Measurements from ENCODE around the gene MPHOSPH10. TPM values are rescaled to one million over a fixed set of nuclear protein-coding genes. Genes with fewer than 3 reads are reported as not detected.
A peak's percentile ranks its signal among the peaks of the same experiment; 100 is the strongest.
"Not testable (repeated sequence)": the region's sequence is repeated elsewhere in the genome, so short reads cannot be mapped to it uniquely, and the experiment has no call there.

MPHOSPH10 gene
- total RNA-seq: 28.3 TPM
- polyA plus RNA-seq: 10 to 100 TPM; 18.0 to 23.1 (median 20.1) TPM

DNA sequence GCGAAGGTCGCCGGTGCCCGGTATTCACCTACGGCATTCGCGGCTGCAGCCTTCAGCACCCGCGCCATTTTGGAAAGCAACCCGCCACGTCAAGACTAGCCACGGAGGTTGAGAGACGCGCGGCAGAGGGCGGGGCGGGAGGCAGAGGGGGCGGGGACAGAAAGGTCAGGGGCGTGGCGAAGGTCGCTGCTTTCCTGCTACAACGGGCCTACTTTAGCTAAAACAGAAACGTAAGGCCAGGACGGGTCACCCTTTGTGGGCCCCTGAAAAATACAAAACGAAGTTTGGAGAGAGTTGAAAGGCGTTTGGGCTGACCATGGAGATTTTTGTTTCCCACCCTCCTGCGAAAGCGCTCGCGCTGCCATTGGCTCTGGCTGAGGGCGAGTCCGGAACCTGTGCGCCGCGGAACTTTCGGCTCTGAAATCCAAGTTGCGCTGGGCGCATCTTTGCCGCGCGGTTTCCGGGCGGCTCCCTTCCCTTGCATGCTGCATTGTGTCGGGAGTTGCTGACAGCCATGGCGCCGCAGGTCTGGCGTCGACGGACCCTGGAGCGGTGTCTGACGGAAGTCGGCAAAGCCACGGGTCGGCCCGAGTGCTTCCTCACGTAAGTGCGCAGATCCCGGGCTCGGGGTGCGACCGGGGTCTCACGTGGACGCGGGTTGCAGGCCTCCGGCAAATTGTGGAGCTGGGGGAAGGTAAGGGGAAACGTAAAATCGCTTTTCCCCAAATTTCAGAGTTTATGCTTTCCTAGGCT, at the start of gene MPHOSPH10, which contains the start of gene MCEE:
TSS of gene MPHOSPH10 (plus strand) at position 483 of the 753 bp plus-strand sequence. CDS start at position 515, 32 bp downstream.
TSS of gene MCEE (minus strand) at position 78 of the 753 bp plus-strand sequence. CDS start at position 68, 10 bp downstream.
- Mint-ChIP-seq H3K36me3 (peaks cover 6% of the 10 kb centered on the region), H3K9me3 (no peaks in the 10 kb centered on the region)

GRCh38 chr2:71082402-71083252, 47.8 kb upstream of the MPHOSPH10 start:
- Mint-ChIP-seq H3K9me3 (no peaks in the 10 kb centered on the region), H3K4me1 (peaks cover 0 to 14% (median 7%) of the 10 kb centered on the region in 4 donors), H3K27me3 (peaks cover 5% of the 10 kb centered on the region), H3K4me3 (no peak overlapping the region), H3K36me3 (peaks cover 11% of the 10 kb centered on the region), H3K27ac (peak overlapping the region in 1 of 3 donors; percentile 8)
- Histone ChIP-seq H3K4me3 (ENCODE audit: low read depth, low read length) (no peak overlapping the region), H3K4me1 (ENCODE audit: control insufficient read depth, insufficient read depth, low read length, poor library complexity, severe bottlenecking) (no peaks in the 10 kb centered on the region), H3K27me3 (ENCODE audit: control insufficient read depth, insufficient read depth, low read length) (no peaks in the 10 kb centered on the region), H3K36me3 (ENCODE audit: control insufficient read depth, insufficient read depth, low read length) (peaks cover 12% of the 10 kb centered on the region), H3K27ac (ENCODE audit: insufficient read depth, low read length, poor library complexity, severe bottlenecking) (no peak overlapping the region), H3K9me3 (ENCODE audit: control insufficient read depth in 2 of 2, low read length in 2 of 2) (no peaks in the 10 kb centered on the region)
- DNase-seq (no peak), ATAC-seq (ENCODE audit: low read depth in 2 of 2) (no peak)

More for the DNA sequence above, at the start of gene MPHOSPH10, which contains the start of gene MCEE:
- Histone ChIP-seq H3K9me3 (ENCODE audit: control insufficient read depth in 2 of 2, low read length in 2 of 2) (no peaks in the 10 kb centered on the region), H3K4me3 (ENCODE audit: low read depth, low read length) (peak within 1 kb of the TSS; percentile 94), H3K27ac (ENCODE audit: insufficient read depth, low read length, poor library complexity, severe bottlenecking) (peak within 1 kb of the TSS; percentile 88), H3K4me1 (ENCODE audit: control insufficient read depth, insufficient read depth, low read length, poor library complexity, severe bottlenecking) (peaks cover 44% of the 10 kb centered on the region), H3K36me3 (ENCODE audit: control insufficient read depth, insufficient read depth, low read length) (peaks cover 18% of the 10 kb centered on the region), H3K27me3 (ENCODE audit: control insufficient read depth, insufficient read depth, low read length) (no peaks in the 10 kb centered on the region)
- Mint-ChIP-seq H3K27me3 (no peaks in the 10 kb centered on the region), H3K27ac (peak within 1 kb of the TSS in 1 of 3 donors; percentile 99), H3K4me1 (peaks cover 5 to 29% (median 21%) of the 10 kb centered on the region in 4 donors), H3K4me3 (no peak within 1 kb of the TSS)
- peak; percentile 83 to 94 (median 90) for DNase-seq
- peak; percentile 91 to 92 for ATAC-seq (ENCODE audit: low read depth in 2 of 2)

- H3K27ac ChIP-seq (ENCODE audit: insufficient read depth, low read length, poor library complexity, severe bottlenecking); H3K9me3 Mint-ChIP-seq: not testable (repeated sequence)
Observed at GRCh38 chr2:71083297-71083696, 47.1 kb upstream of the MPHOSPH10 start.

DNA sequence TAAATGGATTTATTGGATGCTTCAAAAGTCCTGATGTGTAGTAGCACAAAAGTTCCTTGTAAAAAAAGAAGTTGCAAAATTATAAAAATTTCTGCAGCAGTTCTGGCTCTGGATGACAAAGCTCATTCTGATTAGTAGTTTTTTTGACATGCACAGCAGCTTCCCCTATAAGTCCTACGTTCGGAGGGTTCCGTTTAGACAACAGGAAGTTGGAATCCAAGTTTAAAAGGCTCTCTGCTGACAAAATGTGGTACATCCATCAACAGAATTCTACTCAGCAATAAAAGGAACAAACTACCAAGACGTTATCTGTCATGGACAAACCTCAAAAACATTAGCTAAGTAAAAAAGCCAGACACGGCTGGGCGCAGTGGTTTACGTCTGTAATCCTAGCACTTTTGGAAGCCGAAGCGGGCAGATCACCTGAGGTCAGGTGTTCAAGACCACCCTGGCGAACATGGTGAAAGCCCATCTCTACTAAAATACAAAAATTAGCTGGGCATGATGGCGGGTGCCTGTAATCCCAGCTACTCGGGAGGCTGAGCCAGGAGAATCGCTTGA, 46.6 kb upstream of the MPHOSPH10 start:
- H3K27me3 ChIP-seq (ENCODE audit: control insufficient read depth, insufficient read depth, low read length); H3K4me3 ChIP-seq (ENCODE audit: low read depth, low read length); H3K36me3 Mint-ChIP-seq; H3K9me3 ChIP-seq (ENCODE audit: control insufficient read depth in 2 of 2, low read length in 2 of 2); H3K27ac ChIP-seq (ENCODE audit: insufficient read depth, low read length, poor library complexity, severe bottlenecking); H3K36me3 ChIP-seq (ENCODE audit: control insufficient read depth, insufficient read depth, low read length); H3K4me1 ChIP-seq (ENCODE audit: control insufficient read depth, insufficient read depth, low read length, poor library complexity, severe bottlenecking); H3K9me3 Mint-ChIP-seq; DNase-seq: not testable (repeated sequence)
- Mint-ChIP-seq H3K4me1 (peaks cover 0 to 14% (median 7%) of the 10 kb centered on the region in 4 donors), H3K27ac (peak overlapping the region; percentile 38 to 88 (median 69)), H3K4me3 (peak overlapping the region in 2 of 4 donors; percentile 21 to 62), H3K27me3 (peaks cover 11% of the 10 kb centered on the region)
- peak in 1 of 2 donors; percentile 25 for ATAC-seq (ENCODE audit: low read depth in 2 of 2)

More at GRCh38 chr2:71083297-71083696, 47.1 kb upstream of the MPHOSPH10 start:
- not testable (repeated sequence) for H3K36me3 Mint-ChIP-seq; H3K4me3 ChIP-seq (ENCODE audit: low read depth, low read length); H3K27me3 Mint-ChIP-seq; H3K4me3 Mint-ChIP-seq; H3K9me3 ChIP-seq (ENCODE audit: control insufficient read depth in 2 of 2, low read length in 2 of 2); DNase-seq; ATAC-seq (ENCODE audit: low read depth in 2 of 2); H3K27me3 ChIP-seq (ENCODE audit: control insufficient read depth, insufficient read depth, low read length); H3K36me3 ChIP-seq (ENCODE audit: control insufficient read depth, insufficient read depth, low read length); H3K27ac Mint-ChIP-seq; H3K4me1 ChIP-seq (ENCODE audit: control insufficient read depth, insufficient read depth, low read length, poor library complexity, severe bottlenecking)
- peaks cover 0 to 14% (median 7%) of the 10 kb centered on the region in 4 donors for H3K4me1 Mint-ChIP-seq

DNA sequence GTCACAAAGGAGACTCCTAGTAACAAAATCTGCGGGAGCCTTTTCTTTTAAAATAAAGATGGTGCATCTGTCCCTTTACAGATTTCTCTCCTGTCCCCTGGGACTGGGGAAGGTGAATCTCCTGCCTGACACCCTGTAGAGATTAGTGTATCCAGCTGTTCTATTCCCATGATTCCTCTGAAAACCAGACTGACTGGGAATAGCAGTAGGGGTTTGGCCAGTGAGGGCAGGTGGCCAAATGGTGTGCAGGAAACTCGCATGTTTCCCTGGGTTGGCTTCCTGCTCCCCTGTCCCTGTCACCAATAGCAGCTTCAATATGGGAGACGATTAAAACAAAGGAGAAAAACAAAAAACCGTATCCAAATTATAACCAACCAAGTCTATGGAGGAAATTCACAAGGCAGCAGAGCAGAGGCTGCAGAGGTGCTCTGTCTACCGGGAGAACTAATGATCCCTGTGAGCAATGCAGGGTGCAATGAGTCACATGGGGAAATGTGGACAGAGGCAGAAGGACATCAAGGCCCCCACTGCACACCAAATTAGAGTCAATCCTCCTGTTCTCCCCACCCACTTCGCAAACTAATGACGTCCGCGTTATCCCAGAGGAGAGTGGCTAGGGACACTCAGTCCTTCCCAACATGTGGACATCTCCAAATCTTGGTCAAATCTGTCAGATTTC, 45.0 kb upstream of the MPHOSPH10 start:
- Mint-ChIP-seq H3K27me3 (peaks cover 18% of the 10 kb centered on the region), H3K4me1 (peaks cover 0 to 14% (median 7%) of the 10 kb centered on the region in 4 donors)
- H3K4me3 ChIP-seq (ENCODE audit: low read depth, low read length); H3K27me3 ChIP-seq (ENCODE audit: control insufficient read depth, insufficient read depth, low read length); H3K36me3 Mint-ChIP-seq; H3K9me3 Mint-ChIP-seq; H3K27ac Mint-ChIP-seq; H3K27ac ChIP-seq (ENCODE audit: insufficient read depth, low read length, poor library complexity, severe bottlenecking); H3K4me1 ChIP-seq (ENCODE audit: control insufficient read depth, insufficient read depth, low read length, poor library complexity, severe bottlenecking); H3K4me3 Mint-ChIP-seq; DNase-seq; ATAC-seq (ENCODE audit: low read depth in 2 of 2); H3K9me3 ChIP-seq (ENCODE audit: control insufficient read depth in 2 of 2, low read length in 2 of 2); H3K36me3 ChIP-seq (ENCODE audit: control insufficient read depth, insufficient read depth, low read length): not testable (repeated sequence)

- not testable (repeated sequence) for H3K4me1 ChIP-seq (ENCODE audit: control insufficient read depth, insufficient read depth, low read length, poor library complexity, severe bottlenecking); H3K9me3 Mint-ChIP-seq; H3K36me3 Mint-ChIP-seq; H3K4me3 ChIP-seq (ENCODE audit: low read depth, low read length); DNase-seq; H3K27ac Mint-ChIP-seq; H3K9me3 ChIP-seq (ENCODE audit: control insufficient read depth in 2 of 2, low read length in 2 of 2); ATAC-seq (ENCODE audit: low read depth in 2 of 2); H3K27me3 ChIP-seq (ENCODE audit: control insufficient read depth, insufficient read depth, low read length); H3K27ac ChIP-seq (ENCODE audit: insufficient read depth, low read length, poor library complexity, severe bottlenecking); H3K36me3 ChIP-seq (ENCODE audit: control insufficient read depth, insufficient read depth, low read length); H3K4me1 Mint-ChIP-seq; H3K4me3 Mint-ChIP-seq
- peaks cover 18% of the 10 kb centered on the region for H3K27me3 Mint-ChIP-seq
Observed at GRCh38 chr2:71089475-71089874, 41.0 kb upstream of the MPHOSPH10 start.

DNA sequence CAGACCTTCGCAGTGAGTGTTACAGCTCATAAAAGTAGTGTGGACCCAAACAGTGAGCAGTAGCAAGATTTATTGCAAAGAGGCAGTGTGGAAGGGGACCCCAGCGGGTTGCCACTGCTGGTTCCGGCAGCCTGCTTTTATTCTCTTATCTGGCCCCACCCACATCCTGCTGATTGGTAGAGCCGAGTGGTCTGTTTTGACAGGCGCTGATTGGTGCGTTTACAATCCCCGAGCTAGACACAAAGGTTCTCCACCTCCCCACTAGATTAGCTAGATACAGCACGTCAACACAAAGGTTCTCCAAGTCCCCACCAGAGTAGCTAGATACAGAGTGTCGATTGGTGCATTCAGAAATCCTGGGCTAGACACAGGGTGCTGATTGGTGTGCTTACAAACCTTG, 38.6 kb upstream of the MPHOSPH10 start:
- not testable (repeated sequence) for H3K36me3 ChIP-seq (ENCODE audit: control insufficient read depth, insufficient read depth, low read length); ATAC-seq (ENCODE audit: low read depth in 2 of 2); H3K36me3 Mint-ChIP-seq; DNase-seq; H3K27ac ChIP-seq (ENCODE audit: insufficient read depth, low read length, poor library complexity, severe bottlenecking); H3K4me3 ChIP-seq (ENCODE audit: low read depth, low read length); H3K4me1 ChIP-seq (ENCODE audit: control insufficient read depth, insufficient read depth, low read length, poor library complexity, severe bottlenecking); H3K4me1 Mint-ChIP-seq; H3K4me3 Mint-ChIP-seq; H3K9me3 Mint-ChIP-seq; H3K9me3 ChIP-seq (ENCODE audit: control insufficient read depth in 2 of 2, low read length in 2 of 2); H3K27ac Mint-ChIP-seq; H3K27me3 ChIP-seq (ENCODE audit: control insufficient read depth, insufficient read depth, low read length)
- H3K27me3 Mint-ChIP-seq: peaks cover 26% of the 10 kb centered on the region
